ENCODE results near the gene GRIN3B.

GRIN3B gene

DNA sequence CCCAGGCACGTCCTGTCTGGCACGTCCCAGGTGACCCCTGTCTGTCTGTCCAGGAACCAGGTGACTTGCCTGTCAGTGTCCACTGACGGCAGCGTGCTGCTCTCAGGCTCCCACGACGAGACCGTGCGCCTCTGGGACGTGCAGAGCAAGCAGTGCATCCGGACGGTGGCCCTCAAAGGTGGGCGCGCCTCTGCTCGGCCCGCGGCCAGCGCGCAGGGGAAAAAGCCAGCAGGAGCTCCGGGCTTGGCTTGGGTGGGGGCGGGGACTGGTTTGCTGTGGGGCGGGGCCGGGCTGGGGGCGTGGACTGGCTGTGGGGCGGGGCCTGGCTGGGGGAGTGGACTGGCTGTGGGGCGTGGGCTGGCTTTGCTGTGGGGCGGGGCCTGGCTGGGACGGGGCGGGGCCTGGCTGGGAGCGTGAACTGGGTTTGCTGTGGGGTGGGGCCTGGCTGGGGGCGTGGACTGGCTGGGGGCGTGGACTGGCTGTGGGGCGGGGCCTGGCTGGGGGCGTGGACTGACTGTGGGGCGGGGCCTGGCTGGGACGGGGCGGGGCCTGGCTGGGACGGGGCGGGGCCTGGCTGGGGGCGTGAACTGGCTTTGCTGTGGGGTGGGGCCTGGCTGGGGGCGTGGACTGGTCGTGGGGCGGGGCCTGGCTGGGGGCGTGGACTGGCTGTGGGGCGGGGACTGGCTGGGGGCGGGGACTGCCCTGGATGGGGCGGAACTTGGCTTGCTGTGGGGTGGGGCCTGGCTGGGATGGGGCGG lies 8.9 kb upstream of the GRIN3B start:
- no peak for DNase-seq

DNA sequence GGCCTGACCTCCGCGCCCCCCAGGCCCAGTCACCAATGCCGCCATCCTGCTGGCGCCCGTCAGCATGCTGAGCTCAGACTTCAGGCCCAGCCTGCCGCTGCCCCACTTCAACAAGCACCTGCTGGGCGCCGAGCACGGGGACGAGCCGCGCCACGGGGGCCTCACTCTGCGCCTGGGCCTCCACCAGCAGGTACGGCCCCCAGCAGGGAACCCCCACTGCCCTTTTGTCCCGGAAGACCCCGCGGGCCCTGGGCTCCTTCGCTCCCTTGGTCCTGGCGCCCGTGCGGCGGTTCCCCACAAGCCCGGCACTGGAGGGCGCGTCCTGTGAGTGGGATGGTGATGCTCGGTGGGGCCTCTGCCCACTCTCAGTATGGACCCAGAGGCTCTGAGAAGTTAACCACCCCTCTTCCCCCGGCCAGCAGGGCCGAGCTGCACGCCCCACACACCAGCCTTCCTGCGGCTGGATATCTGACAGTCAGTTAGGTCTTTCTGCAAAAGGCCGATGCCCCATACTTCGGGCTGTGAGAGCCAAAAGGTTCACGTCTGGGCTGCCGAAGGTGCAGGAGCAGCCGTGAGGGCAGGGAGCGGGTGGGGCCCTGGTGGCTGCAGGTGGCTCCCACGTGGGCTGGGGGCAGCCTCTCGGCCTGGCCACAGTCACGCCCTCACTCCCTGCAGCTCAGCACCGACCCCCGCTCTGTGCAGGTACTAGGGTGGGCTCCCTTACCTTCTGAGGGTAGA lies 8.1 kb upstream of the GRIN3B start:
- no peak for DNase-seq

DNA sequence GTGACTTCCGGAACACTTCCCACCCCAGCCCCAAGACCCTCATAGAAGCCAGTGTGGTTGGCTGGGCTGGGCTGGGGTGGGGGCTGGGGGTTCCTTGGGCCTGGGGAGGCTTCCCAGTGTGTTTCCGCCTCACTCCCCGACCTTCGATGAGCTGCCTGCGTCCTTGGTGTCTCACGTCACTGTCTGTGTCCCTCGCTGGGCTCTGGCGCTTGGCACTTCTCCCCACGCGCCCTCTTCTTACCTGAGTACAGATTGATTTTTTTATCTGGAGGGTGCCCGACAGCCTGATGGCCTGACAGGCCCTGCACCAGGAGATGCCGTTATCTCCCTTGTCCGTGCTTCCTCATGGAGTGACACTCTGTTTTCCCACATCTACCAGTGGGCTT lies 7.6 kb upstream of the GRIN3B start:
- no peak for DNase-seq

DNA sequence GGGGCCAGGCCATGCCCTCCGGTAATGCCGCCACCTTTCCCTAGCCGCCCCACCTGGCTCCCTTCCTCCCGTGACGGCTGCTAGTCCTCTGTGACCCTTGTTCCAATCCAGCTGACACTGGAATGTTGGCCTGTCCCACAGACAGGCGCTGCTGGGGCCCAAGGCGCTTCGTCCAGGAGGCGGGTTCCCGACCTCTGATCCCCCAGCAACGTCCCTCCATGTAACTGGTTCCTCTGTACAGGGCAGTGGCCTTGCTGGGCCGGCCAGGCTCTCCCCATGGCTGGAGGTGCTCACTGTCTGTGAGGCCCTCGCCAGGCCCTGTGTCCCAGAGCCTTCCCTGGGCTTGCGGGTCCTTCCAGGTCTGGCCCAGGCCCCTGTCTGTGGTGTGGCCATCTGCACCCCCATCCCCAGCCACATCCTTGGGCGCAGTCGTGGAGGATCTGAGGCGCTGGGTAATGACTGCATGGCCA lies 6.8 kb upstream of the GRIN3B start:
- no peak for DNase-seq

DNA sequence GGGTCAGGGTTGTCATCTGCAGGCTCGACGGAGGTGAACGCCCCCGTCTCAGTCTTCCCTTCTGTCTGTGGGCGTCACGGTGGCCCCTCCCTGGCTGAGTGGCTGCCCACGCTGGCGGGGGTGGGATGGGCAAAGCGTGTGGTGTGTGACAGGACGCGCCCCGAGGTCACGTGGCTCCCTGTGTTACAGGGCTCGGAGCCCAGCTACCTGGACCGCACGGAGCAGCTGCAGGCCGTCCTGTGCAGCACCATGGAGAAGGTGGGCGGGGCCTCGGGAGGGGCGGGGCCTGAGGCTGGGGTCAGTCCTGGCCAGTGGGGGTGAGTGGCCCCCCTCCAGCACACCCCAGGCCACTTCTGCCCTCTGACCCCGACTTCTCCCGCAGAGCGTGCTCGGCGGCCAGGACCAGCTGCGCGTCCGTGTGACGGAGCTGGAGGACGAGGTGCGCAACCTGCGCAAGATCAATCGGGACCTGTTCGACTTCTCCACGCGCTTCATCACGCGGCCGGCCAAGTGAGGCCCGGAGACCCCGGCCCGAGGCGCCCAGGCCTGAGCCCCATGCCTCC lies 6.3 kb upstream of the GRIN3B start:
- DNase-seq: no peak

DNA sequence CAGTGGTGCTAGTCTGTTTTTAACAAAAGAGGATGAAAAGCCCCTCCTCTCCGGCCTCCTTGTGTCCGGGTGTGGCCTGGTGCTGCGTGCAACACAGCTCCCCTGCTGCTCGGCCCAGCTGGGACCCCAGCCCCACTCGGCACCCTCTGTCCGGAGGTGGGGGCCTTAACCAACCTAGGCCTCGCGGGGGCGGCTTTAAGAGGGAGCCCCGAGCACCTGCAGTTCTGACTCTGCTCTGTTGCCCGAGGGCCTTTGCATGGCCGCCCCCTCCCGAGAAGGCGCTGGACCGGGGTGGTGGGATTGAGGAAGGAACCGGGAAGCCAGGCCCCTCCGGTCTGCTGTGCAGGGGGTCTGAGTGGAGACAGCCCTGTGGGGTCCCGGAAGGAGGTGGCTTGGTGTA lies 5.7 kb upstream of the GRIN3B start:
- DNase-seq: no peak

DNA sequence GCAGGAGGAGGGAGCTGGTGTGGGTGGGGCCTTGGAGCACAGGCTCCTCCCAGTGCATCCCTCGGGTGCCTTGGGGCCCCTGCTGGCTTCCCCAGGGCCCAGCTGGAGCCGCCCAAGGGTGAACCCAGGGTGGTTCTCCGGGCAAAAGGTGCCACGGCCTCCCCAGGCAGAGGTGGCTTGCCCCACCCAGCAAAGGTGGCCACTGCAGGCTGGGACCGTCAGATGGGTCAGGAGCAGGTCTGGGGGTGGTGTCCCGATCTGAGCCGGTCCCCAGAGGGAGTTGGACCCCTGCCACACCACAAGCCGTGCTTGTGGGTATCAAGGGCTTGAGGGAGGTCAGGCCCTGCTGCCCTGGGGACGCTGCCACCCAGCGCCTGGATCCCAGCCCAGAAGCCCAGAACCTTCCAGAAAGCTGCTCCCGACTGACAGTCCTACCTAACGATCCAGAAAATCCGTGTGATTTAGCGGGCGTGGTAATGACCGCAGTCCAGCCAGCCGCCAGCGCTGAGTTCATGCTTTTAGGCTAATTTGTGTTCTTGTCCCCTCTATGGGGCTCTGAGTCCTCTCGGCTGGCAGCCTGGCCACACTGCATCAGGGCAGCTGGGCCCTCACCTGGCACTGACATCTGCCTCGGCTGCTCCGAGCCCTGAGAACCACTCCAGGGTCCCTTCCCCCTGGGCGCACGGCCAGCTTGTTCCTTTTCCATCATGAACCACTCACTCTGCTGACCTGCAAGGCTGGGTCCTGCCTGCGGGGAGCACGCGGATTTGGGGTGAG lies 5.0 kb upstream of the GRIN3B start:
- DNase-seq: peak; percentile 88

DNA sequence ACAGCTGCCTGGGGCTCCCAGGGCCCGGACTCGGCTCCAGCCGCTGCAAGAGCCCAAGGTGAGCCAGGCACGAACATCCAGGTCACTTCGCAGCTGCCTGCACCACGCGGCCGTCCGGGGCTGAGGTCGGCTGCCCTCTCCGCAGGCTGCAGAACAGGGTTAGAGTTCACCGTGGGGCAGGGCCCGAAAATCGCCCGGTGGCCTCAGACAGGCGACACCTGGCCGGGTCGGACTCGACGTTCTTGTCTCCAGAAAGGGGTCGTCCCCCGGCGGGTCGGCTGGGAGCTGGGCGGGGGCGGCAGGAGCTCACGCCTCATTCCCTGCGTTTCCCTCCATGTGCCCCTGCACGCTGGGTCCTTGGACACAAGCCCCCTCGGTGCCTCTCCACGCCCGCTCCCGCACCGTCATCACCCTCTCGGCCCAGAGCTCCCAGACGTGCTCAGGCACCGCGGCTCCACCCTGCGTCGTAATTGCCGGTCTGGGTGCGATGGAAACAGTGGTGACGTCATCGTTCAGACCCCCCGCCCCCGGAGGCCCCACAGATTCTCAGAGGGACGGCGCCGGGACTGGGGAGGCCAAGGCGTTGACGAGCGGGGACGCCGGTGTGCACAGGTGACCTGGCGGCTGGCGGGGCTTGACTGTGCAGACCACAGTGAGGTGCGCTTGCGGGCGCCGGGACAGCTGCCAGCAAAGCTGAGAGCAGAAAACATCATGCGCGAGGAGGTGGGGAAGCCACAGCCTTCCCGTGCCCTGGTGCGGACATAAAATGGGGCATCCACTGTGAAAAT lies 4.0 kb upstream of the GRIN3B start:
- DNase-seq: peak; percentile 48

DNA sequence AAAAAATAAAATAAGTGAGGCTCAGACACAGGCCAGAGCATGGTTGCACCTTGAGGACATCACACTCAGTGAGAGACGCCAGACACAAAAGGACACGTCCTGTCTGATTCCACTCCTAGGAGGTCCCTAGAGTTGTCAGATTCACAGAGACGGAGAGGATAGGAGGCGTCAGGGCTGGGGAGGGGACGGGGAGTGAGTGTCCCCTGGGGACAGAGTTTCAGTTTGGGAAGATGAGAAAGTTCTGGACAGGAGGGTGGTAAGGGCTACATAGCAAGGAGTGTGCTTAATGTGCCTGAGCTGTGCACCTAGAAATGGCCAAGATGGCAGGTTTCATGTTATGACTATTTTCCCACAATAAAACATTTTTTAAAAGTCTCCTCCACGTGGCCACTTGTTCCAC lies 2.2 kb upstream of the GRIN3B start:
- no peak for DNase-seq

DNA sequence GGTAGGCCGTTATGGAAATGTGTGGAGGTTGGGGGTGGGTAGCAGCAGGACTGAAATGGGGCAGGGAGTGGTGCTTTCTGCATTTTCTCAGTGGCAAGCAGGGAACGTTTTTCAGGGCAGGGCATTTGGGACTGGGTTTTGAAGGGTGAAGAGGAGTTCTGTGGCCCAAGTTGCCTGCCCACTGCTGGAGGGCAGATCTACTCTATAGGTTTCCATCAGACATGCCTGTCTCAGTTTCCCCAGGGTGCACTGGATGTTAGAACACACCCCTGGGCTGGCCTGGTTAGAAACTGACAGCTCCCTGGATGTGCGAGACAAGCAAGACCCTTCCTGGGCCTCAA lies 870 bp upstream of the GRIN3B start:
- no peak for DNase-seq

DNA sequence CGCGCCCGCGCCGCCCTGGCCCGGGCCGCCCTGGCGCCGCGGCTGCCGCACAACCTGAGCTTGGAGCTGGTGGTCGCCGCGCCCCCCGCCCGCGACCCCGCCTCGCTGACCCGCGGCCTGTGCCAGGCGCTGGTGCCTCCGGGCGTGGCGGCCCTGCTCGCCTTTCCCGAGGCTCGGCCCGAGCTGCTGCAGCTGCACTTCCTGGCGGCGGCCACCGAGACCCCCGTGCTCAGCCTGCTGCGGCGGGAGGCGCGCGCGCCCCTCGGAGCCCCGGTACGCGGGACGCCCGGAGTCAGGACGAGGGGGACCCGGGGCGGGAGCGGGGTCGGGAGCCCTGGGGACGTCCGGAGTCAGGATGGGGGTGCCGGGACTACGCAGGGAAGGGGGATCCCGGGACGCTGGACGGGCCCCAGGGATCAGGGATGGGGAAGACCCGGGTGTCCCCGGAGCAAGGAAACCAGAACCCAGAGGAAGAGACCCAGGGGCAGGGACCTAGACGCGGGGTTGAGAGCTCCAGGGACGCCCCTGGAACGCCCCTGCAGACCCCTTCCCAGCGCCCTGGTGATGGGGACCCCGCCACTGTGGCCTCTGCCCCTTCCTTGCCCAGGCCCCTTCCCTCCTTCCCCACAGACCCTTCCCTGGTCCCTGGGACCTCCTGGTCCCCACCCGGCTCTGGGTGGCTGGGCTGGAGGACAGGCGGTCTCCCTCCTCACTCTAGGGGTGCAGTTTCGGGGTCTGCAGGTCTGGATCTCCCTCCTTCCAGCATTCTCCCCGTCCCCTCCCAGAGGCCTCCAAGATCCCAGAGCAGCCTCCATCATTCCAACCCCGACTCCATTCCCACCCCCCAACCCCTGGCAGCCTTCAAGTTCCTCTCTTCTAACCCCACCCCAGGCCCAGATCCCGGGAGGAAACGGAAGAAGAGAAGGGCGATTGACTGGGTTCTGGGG lies 645 bp downstream of the GRIN3B start:
- no peak for DNase-seq

DNA sequence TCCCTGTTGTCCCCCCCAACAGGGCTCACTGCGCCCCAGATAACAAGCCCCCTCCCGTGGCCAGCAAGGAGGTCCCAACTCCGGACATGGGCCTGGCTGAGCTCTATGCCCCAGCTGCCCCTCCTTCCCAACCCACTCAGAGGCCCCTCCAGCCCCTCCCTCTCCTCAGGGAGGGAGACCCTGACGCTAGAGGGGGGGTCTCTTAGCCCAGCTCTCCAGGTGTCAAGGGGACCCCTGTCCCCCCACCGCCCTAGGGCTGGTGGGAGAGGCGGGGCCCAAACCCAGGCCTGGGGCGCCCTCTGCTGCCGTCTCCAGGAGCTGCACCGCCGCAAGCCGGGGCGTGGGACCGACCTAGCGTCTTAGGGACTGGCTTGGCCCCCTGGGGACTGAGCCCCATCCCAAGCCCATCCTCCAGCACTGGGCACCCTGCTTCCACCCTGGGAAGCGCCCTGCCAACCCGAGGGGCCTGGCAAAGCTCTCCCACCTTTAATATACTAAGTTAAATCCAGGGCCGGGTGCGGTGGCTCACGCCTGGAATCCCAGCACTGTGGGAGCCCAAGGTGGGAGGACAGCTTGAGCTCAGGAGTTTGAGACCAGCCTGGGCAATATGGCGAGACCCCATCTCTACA lies 1.4 kb downstream of the GRIN3B start:
- peak; percentile 22 for DNase-seq

DNA sequence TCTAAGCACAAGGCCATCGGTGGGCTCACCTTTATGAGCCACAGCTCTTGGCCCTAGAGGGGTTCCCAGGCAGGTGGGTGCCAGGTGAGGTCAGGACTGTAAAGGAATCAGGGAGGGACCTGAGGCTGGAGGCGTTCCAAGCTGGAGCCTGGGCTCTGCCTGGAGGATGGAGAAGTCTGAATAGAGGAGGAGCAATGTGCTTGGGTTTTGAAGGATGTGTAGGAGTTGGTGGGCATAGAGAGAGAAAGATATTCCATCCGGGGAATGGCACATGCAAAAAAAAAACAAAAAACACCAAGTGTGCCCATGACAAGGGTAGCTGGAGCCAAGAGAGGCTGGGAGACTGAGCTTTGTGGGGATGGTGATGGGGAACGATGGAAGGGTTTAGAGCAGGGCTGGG lies 2.4 kb downstream of the GRIN3B start:
- no peak for DNase-seq

DNA sequence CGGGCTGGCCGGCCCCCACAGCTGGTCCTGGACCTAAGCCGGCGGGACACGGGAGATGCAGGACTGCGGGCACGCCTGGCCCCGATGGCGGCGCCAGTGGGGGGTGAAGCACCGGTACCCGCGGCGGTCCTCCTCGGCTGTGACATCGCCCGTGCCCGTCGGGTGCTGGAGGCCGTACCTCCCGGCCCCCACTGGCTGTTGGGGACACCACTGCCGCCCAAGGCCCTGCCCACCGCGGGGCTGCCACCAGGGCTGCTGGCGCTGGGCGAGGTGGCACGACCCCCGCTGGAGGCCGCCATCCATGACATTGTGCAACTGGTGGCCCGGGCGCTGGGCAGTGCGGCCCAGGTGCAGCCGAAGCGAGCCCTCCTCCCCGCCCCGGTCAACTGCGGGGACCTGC lies 3.1 kb downstream of the GRIN3B start:
- DNase-seq: no peak

DNA sequence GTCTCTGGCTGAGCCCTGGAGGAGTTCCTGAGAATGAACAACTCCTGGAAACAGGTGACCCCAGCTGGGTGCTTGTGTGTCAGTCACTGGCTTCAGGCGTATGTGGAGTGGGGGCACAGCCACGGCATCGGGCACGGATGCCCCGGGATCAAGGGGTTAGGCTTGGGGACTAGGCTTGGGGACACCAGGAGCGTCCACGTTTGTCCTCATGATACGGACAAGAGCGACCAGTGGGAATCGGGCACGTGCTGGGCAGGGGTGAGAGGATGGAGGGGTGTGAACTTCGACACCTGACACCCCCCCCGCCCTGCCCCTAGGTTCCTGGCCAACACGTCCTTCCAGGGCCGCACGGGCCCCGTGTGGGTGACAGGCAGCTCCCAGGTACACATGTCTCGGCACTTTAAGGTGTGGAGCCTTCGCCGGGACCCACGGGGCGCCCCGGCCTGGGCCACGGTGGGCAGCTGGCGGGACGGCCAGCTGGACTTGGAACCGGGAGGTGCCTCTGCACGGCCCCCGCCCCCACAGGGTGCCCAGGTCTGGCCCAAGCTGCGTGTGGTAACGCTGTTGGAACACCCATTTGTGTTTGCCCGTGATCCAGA lies 4.1 kb downstream of the GRIN3B start:
- no peak for DNase-seq

DNA sequence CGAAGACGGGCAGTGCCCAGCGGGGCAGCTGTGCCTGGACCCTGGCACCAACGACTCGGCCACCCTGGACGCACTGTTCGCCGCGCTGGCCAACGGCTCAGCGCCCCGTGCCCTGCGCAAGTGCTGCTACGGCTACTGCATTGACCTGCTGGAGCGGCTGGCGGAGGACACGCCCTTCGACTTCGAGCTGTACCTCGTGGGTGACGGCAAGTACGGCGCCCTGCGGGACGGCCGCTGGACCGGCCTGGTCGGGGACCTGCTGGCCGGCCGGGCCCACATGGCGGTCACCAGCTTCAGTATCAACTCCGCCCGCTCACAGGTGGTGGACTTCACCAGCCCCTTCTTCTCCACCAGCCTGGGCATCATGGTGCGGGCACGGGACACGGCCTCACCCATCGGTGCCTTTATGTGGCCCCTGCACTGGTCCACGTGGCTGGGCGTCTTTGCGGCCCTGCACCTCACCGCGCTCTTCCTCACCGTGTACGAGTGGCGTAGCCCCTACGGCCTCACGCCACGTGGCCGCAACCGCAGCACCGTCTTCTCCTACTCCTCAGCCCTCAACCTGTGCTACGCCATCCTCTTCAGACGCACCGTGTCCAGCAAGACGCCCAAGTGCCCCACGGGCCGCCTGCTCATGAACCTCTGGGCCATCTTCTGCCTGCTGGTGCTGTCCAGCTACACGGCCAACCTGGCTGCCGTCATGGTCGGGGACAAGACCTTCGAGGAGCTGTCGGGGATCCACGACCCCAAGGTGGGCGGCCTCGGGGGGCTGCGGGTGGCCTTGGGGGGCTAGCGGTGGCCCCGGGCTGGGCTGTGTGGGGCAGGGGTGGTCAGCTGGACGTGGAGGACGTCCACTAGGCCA lies 4.8 kb downstream of the GRIN3B start:
- DNase-seq: no peak

DNA sequence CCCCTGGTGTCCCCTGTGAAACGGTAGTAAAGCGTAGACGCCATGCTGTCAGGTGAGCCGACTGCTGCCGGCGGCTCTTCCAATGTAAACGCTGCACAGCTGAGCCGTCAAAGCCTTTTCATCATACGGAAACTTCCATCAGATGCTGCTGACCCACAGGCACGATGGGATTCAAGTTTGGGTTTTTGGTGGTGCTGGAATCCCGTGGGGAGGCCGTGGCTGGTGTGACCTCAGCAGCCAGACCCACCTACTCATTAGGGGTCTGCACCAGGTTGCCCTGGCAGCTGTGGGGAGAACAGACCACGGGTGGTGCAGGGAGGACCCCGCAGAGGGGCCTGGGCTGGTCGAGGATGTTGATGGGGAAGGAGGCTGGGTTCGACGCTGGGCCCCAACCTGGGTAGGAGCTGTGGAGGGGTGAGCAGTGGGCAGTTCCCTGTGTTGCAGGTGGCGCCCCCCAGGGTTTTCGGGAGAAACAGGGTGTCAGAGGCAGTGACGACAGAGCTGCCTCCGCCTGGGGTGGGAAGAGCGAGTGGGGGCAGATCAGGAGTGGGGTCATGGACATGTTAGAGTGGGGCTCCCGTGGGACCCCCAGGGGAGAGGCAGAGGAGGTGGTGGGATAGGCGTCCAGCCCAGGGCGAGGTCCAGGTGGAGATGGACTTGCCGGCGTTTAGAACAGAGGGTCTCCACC lies 6.6 kb downstream of the GRIN3B start:
- no peak for DNase-seq

DNA sequence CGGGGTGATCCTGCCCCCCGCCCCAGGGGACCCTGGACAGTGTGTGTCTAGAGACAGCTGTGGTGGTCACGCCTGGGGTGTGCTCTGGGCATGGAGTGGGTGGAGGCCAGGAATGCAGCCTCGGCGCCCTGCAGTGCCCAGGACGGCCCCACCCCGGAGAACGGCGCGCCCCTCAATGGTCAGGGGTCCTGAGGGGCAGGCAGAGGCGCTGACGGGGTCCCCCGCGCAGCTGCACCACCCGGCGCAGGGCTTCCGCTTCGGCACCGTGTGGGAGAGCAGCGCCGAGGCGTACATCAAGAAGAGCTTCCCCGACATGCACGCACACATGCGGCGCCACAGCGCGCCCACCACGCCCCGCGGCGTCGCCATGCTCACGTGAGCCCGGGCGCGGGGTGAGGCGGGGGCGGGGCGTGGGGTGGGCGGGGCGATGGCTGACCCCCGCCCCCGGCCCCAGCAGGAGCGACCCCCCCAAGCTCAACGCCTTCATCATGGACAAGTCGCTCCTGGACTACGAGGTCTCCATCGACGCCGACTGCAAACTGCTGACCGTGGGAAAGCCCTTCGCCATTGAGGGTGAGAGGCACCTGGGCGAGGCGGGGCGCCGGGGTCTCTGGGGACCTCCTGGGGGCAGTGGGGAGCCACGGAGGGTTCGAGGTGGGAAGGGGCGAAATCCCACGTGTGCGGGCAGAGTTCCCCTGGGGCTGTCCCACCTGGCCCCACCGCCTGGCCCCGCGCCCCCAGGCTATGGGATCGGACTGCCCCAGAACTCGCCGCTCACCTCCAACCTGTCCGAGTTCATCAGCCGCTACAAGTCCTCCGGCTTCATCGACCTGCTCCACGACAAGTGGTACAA lies 7.4 kb downstream of the GRIN3B start:
- DNase-seq: no peak

All from NCI-H1092 treated with DMSO at 0.1 percent for 48 hours (cell line).